ENCODE data around the gene CHST8.

DNA sequence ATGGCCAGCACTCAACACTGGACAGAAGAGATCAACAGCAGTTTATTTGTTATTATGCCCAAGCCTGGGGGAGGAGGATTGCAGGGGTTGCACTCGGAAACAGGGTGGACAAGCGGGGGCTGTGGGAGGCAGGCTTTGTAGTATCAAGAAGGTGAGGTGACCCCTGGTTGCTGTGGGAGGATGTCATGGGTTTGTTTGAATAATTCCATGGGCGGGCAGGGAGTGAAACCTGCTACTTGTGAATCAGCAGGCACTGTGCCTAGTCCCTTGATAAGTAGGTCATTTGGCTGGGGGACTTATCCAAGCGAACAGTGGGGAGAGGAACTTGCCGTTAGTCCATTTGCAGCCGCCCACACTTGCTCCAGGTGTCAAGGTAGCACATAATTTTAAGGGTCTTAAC lies 90.5 kb downstream of the CHST8 start:
- TF ChIP-seq RAD21 (IDR thresholded peaks at IDR 0.05) (no peak), REST (IDR thresholded peaks at IDR 0.05) (no peak)
- TF ChIP-seq, protein P1, sequence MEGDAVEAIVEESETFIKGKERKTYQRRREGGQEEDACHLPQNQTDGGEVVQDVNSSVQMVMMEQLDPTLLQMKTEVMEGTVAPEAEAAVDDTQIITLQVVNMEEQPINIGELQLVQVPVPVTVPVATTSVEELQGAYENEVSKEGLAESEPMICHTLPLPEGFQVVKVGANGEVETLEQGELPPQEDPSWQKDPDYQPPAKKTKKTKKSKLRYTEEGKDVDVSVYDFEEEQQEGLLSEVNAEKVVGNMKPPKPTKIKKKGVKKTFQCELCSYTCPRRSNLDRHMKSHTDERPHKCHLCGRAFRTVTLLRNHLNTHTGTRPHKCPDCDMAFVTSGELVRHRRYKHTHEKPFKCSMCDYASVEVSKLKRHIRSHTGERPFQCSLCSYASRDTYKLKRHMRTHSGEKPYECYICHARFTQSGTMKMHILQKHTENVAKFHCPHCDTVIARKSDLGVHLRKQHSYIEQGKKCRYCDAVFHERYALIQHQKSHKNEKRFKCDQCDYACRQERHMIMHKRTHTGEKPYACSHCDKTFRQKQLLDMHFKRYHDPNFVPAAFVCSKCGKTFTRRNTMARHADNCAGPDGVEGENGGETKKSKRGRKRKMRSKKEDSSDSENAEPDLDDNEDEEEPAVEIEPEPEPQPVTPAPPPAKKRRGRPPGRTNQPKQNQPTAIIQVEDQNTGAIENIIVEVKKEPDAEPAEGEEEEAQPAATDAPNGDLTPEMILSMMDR (IDR thresholded peaks at IDR 0.05; ENCODE audit: low read depth, low read length, missing input control), result no peak
